ENCODE results near the gene P2RY6.

- TF ChIP-seq EZH2 (IDR thresholded peaks at IDR 0.05; ENCODE audit: insufficient read depth, poor library complexity, severe bottlenecking) (no peak), EZH2phosphoT487 (IDR thresholded peaks at IDR 0.05; ENCODE audit: insufficient read depth, low read depth) (no peak)
These were observed 39.9 kb downstream of the P2RY6 start for GRCh38 chr11:73312036-73312435.

Measured in GM23248 (cell line).